ENCODE measurements around the gene TFAP2D.

DNA sequence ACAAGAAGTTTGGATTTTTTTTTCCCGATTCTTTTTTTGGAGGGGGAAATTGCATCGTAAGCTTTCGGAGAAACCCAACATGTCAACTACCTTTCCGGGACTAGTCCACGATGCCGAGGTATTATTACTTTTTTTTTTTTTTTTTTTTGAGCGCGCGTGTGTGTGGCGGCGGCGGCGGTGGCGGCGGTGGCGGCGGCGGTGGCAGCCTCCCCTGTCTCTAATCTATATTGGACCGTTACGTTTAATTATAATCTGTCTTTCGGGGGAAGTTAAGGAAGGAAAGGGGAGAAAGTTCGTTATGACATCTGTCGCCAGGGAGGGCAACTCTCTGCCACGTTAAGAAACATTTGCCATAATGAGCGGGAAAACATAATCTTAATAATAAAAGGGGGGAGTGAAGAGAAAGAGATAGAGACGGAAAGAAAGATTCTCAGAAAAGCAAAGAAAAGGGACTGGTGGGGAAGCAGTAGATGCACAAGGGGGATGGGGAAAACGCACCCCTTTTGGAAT is 706 bp downstream of the TFAP2D start:
- TF ChIP-seq SIN3A (IDR thresholded peaks at IDR 0.05; ENCODE audit: borderline replicate concordance, insufficient read depth, low read length) (no peak), TAF1 (IDR thresholded peaks at IDR 0.05; ENCODE audit: borderline replicate concordance, insufficient read depth, low read length) (no peak)
- TF ChIP-seq, protein P1, sequence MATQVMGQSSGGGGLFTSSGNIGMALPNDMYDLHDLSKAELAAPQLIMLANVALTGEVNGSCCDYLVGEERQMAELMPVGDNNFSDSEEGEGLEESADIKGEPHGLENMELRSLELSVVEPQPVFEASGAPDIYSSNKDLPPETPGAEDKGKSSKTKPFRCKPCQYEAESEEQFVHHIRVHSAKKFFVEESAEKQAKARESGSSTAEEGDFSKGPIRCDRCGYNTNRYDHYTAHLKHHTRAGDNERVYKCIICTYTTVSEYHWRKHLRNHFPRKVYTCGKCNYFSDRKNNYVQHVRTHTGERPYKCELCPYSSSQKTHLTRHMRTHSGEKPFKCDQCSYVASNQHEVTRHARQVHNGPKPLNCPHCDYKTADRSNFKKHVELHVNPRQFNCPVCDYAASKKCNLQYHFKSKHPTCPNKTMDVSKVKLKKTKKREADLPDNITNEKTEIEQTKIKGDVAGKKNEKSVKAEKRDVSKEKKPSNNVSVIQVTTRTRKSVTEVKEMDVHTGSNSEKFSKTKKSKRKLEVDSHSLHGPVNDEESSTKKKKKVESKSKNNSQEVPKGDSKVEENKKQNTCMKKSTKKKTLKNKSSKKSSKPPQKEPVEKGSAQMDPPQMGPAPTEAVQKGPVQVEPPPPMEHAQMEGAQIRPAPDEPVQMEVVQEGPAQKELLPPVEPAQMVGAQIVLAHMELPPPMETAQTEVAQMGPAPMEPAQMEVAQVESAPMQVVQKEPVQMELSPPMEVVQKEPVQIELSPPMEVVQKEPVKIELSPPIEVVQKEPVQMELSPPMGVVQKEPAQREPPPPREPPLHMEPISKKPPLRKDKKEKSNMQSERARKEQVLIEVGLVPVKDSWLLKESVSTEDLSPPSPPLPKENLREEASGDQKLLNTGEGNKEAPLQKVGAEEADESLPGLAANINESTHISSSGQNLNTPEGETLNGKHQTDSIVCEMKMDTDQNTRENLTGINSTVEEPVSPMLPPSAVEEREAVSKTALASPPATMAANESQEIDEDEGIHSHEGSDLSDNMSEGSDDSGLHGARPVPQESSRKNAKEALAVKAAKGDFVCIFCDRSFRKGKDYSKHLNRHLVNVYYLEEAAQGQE (IDR thresholded peaks at IDR 0.05; ENCODE audit: insufficient read depth in 1 of 2, low read depth in 2 of 2, low read length in 2 of 2), result no peak
